ENCODE measurements around the gene RAB10. TPM values are rescaled to one million over a fixed set of nuclear protein-coding genes. Genes with fewer than 3 reads are reported as not detected.
"Not testable (repeated sequence)": the region's sequence is repeated elsewhere in the genome, so short reads cannot be mapped to it uniquely, and the experiment has no call there.

Gene RAB10
- total RNA-seq, 4 donors from 2014 or later, result 91.9 to 117 (median 103) TPM

DNA sequence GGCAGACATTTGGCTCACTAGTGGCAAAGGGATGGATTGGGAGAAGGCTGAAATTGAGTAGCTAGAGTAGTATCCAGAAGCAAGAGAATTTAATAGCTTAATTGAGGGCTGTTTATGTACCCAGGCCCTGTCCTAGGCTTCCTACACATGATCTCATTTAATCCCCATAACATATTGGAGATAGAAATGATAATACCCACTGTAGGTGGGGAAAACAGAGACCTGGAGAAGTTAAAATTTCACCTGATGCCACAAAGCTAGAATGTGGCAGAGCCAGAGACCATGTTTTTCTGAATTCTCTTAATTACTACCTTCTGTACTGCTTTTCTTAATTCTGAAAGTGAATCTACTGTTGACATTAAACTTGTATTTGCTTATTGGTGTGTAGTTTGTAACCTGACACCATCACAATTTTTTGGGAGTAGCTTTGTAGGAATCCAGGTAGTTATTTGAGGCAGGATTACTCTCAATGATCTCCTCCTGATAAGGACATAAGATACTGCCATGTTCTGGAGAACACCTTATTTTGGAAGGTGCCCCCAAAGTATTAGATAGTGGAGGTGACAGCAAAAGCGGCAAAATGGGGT is 42.2 kb downstream of the RAB10 start:
- 100% methylated on average over 1 of the region's 1 CpG for WGBS, 2 donors (ENCODE audit: low coverage in 1 of 2)
- TF ChIP-seq EP300 (IDR thresholded peaks at IDR 0.05), result no peak
- no peak for TF ChIP-seq POLR2A (IDR thresholded peaks at IDR 0.05)
- TF ChIP-seq, protein P1, sequence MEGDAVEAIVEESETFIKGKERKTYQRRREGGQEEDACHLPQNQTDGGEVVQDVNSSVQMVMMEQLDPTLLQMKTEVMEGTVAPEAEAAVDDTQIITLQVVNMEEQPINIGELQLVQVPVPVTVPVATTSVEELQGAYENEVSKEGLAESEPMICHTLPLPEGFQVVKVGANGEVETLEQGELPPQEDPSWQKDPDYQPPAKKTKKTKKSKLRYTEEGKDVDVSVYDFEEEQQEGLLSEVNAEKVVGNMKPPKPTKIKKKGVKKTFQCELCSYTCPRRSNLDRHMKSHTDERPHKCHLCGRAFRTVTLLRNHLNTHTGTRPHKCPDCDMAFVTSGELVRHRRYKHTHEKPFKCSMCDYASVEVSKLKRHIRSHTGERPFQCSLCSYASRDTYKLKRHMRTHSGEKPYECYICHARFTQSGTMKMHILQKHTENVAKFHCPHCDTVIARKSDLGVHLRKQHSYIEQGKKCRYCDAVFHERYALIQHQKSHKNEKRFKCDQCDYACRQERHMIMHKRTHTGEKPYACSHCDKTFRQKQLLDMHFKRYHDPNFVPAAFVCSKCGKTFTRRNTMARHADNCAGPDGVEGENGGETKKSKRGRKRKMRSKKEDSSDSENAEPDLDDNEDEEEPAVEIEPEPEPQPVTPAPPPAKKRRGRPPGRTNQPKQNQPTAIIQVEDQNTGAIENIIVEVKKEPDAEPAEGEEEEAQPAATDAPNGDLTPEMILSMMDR (IDR thresholded peaks at IDR 0.05), result no peak
- no peak for TF ChIP-seq POLR2AphosphoS5 (IDR thresholded peaks at IDR 0.05)
- H3K4me1 ChIP-seq, result peaks cover 0 to 56% (median 5%) of the 10 kb centered on the region in 3 donors
- H3K27ac ChIP-seq, result no peak overlapping the region
- H3K4me3 ChIP-seq, result no peak overlapping the region
- ATAC-seq, result no peak
- no peaks in the 10 kb centered on the region for H3K27me3 ChIP-seq
- no peaks in the 10 kb centered on the region for H3K9me3 ChIP-seq
- no peaks in the 10 kb centered on the region for H3K36me3 ChIP-seq

DNA sequence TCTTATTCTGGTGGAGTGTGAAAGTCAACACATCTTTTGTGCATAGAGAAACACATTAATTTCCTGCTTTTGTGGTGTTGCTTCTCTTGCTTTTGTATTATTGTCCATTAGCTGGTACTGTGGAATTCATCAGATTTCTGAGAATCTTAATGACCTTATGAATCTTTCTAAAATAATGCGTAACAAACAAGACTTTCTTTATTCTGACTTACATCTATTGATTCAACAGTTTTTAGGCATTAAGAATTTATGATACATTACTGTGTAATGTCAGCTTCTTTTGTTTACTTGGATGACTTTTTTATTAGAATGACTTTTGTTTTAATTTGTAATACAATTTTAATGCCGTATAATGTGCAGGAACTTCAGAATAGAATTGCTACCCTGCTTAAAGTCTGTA is 43.4 kb downstream of the RAB10 start:
- no peaks in the 10 kb centered on the region for H3K27me3 ChIP-seq
- H3K36me3 ChIP-seq, result no peaks in the 10 kb centered on the region
- no peak overlapping the region for H3K27ac ChIP-seq
- TF ChIP-seq POLR2AphosphoS5 (IDR thresholded peaks at IDR 0.05) (no peak), EP300 (IDR thresholded peaks at IDR 0.05) (no peak), POLR2A (IDR thresholded peaks at IDR 0.05) (no peak)
- TF ChIP-seq, protein P1 (IDR thresholded peaks at IDR 0.05), result no peak
- ATAC-seq, result no peak
- H3K4me1 ChIP-seq, result peaks cover 0 to 56% (median 5%) of the 10 kb centered on the region in 3 donors
- no peak overlapping the region for H3K4me3 ChIP-seq
- 75 to 82% methylated on average over 2 of the region's 2 CpGs for WGBS, 2 donors (ENCODE audit: low coverage in 1 of 2)
- no peaks in the 10 kb centered on the region for H3K9me3 ChIP-seq

DNA sequence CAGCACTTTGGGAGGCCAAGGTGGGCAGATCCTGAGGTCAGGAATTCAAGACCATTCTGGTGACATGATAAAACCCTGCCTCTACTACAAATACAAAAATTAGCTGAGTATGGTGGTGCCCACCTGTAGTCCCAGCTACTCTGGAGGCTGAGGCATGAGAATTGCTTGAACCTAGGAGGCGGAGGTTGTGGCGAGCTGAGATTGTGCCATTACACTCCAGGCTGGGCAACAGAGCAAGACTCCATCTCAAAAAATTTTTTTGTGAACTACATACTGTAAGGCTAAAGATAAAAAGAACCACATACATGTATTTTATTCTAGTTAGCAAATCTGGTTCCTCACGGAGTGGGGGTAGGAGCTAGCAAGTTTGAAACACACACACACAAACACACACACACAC is 45.1 kb downstream of the RAB10 start:
- Histone ChIP-seq H3K36me3 (no peaks in the 10 kb centered on the region), H3K9me3 (no peaks in the 10 kb centered on the region), H3K27me3 (no peaks in the 10 kb centered on the region), H3K4me3 (no peak overlapping the region), H3K4me1 (peaks cover 0 to 46% (median 0%) of the 10 kb centered on the region in 3 donors), H3K27ac (no peak overlapping the region)
- 82 to 96% methylated on average over 2 to 3 of the region's 3 CpGs for WGBS, 2 donors (ENCODE audit: low coverage in 1 of 2)
- TF ChIP-seq EP300 (IDR thresholded peaks at IDR 0.05), result no peak
- TF ChIP-seq, protein P1 (IDR thresholded peaks at IDR 0.05), result no peak
- no peak for TF ChIP-seq POLR2A (IDR thresholded peaks at IDR 0.05)
- TF ChIP-seq POLR2AphosphoS5 (IDR thresholded peaks at IDR 0.05), result no peak
- no peak for ATAC-seq

DNA sequence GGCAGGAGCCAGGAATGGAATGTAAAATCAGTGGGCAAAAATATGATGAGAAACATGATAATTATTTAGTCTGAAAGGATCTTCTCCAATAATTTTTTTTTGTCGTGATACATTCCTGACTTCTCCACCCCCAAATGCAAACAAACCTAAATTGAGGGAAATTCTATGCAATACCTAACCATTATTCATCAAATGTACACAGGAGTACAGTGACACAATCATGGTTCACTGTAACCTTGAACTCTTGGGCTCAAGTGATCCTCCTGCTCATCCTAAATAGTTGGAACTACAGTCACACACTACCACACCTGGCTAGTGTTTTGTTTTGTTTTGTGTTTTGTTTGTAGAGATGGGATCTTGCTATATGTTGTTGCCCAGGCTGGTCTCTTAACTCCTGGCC is 46.5 kb downstream of the RAB10 start:
- no peak overlapping the region for H3K27ac ChIP-seq
- no peak overlapping the region for H3K4me3 ChIP-seq
- H3K9me3 ChIP-seq, result no peaks in the 10 kb centered on the region
- TF ChIP-seq POLR2A (IDR thresholded peaks at IDR 0.05) (no peak), EP300 (IDR thresholded peaks at IDR 0.05) (no peak), POLR2AphosphoS5 (IDR thresholded peaks at IDR 0.05) (no peak)
- TF ChIP-seq, protein P1 (IDR thresholded peaks at IDR 0.05), result no peak
- no peak for ATAC-seq
- WGBS, 2 donors (ENCODE audit: low coverage in 1 of 2), result 89 to 96% methylated on average over 1 of the region's 1 CpG
- H3K4me1 ChIP-seq, result peaks cover 0 to 43% (median 0%) of the 10 kb centered on the region in 3 donors
- H3K27me3 ChIP-seq, result no peaks in the 10 kb centered on the region
- H3K36me3 ChIP-seq, result no peaks in the 10 kb centered on the region

DNA sequence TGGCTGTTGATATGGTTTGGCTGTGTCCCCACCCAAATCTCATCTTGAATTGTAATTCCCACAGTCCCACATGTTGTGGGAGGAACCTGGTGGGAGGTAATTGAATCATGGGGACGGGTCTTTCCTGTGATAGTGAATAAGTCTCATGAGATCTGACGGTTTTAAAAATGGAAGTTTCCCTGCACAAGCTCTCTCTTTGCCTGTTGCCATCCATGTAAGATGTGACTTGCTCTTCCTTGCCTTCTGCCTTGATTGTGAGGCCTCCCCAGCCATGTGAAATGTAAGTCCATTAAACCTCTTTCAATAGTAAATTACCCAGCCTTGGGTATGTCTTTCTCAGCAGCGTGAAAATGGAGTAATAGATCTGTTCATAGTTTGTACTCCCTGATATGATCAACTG is 47.0 kb downstream of the RAB10 start:
- H3K4me1 ChIP-seq, result peaks cover 0 to 43% (median 0%) of the 10 kb centered on the region in 3 donors
- H3K4me3 ChIP-seq, H3K27ac ChIP-seq, H3K9me3 ChIP-seq, H3K27me3 ChIP-seq, ATAC-seq, H3K36me3 ChIP-seq: not testable (repeated sequence)
- 94 to 96% methylated on average over 3 of the region's 3 CpGs for WGBS, 2 donors (ENCODE audit: low coverage in 1 of 2)
